Measurements from ENCODE around the gene ATP2B2.
A peak's percentile ranks its signal among the peaks of the same experiment; 100 is the strongest.

ATP2B2 gene

GRCh38 chr3:10432156-10432845, 73.1 kb downstream of the ATP2B2 start:
- DNase-seq (ENCODE audit: low read depth in 3 of 3): no peak

GRCh38 chr3:10430805-10431204, 74.6 kb downstream of the ATP2B2 start:
- DNase-seq (ENCODE audit: low read depth in 3 of 3): no peak

DNA sequence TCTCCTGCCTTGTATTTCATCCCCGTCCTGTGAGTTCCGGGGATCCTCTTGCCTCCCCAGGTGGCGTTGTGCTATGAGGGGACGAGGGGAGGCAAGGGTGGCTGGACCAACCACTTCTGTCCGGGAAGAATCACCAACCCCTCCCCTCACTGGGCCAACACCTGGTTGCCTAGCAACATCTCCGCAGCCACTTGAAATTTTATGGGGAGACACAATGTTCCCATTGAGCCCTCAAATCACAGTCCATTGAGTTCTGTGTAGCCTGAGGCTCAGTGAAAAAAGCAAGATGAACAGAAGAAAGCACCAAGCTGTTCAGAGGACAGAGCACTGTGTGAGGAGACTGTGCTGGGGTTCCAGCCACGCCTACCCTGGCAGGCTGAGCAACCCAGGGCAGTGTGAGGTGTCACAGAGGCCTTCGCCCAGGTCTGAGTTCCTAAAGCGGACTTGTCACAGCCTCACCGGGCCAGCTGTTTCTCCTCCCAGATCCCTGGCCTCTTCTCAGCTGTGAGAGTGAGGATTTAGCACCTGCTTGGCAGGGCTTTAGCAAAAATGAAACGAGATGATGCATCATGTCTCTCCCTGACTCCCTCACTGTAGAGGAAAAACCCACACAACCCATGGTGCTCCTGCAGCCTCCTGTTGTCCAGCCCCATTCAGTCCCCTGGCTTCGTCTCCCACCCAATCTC, 76.8 kb downstream of the ATP2B2 start:
- DNase-seq (ENCODE audit: low read depth in 3 of 3): no peak

- DNase-seq (ENCODE audit: low read depth in 3 of 3): no peak
Observed at GRCh38 chr3:10426346-10427220, 78.8 kb downstream of the ATP2B2 start.

- DNase-seq (ENCODE audit: low read depth in 3 of 3): no peak
Observed at GRCh38 chr3:10423171-10423882, 82.1 kb downstream of the ATP2B2 start.

DNA sequence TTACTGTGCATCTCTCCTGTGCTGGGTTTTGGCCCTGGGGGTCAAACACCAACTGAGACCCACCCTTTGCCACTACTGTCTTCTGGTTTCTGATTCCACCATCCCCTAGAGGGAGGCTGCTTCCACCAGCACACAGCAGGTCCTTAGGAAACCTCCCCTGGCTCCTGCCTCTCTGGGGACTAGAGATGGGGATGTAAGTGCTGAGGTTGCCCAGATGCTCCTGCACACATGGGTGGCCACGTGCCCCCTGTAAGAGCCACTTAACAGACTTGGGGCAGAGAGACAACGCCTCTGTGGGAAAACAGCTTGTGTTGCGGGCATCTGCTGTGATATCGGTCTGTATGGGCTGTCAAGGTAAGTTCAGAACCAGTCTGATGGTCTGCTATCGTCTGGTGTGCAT, 83.4 kb downstream of the ATP2B2 start:
- no peak for DNase-seq (ENCODE audit: low read depth in 3 of 3)

GRCh38 chr3:10420745-10421475, 84.5 kb downstream of the ATP2B2 start:
- DNase-seq (ENCODE audit: low read depth in 3 of 3): no peak

- DNase-seq (ENCODE audit: low read depth in 3 of 3): peak in 1 of 3 experiments; percentile 47
Observed at GRCh38 chr3:10419637-10420232, 85.7 kb downstream of the ATP2B2 start.

DNA sequence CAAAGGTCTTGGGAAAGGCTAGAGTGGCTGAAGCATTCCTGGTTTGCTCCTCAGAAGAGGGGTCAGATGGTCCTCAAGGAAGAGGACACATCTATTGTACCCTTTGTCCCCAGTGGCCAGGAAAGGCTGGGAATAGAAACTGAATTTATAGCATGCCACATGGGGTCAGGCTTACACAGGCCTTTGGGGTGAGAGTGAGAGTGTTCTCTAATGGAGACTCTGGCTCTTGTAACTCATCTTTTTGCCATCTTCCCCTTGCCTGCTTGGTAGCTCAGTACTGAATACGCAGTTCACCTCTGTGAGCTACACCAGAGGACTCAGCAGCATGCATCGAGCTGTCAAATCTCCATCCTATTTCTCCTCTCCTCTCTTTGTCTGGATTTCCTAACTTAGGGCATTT, 87.5 kb downstream of the ATP2B2 start:
- DNase-seq (ENCODE audit: low read depth in 3 of 3): no peak

GRCh38 chr3:10416730-10417300, 88.6 kb downstream of the ATP2B2 start:
- no peak for DNase-seq (ENCODE audit: low read depth in 3 of 3)

DNA sequence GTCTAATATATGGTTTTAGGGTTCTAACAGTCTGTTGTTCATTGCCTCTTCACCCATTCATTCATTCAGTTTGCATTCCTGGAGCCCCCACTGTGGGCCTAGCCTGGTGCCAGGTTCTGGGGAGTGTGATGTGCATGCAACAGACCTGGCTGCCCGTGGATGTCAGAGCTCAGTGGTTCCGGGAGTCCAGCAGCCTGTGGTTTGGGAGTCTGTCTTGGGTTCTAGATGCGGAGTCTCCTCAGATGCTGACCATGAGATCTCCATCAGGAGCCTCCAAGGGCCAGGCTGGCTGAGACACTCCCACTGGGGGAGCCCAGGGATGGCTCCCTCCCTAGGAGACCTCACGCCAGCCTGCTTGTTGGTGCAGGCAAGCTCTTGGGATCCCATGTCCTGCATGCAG, 92.3 kb downstream of the ATP2B2 start:
- DNase-seq (ENCODE audit: low read depth in 3 of 3): no peak

GRCh38 chr3:10411598-10412332, 93.6 kb downstream of the ATP2B2 start:
- DNase-seq (ENCODE audit: low read depth in 3 of 3): no peak

GRCh38 chr3:10410383-10411002, 94.9 kb downstream of the ATP2B2 start:
- DNase-seq (ENCODE audit: low read depth in 3 of 3): no peak

- DNase-seq (ENCODE audit: low read depth in 3 of 3): no peak
Observed at GRCh38 chr3:10408680-10409079, 96.7 kb downstream of the ATP2B2 start.

GRCh38 chr3:10407361-10407760, 98.0 kb downstream of the ATP2B2 start:
- no peak for DNase-seq (ENCODE audit: low read depth in 3 of 3)

DNA sequence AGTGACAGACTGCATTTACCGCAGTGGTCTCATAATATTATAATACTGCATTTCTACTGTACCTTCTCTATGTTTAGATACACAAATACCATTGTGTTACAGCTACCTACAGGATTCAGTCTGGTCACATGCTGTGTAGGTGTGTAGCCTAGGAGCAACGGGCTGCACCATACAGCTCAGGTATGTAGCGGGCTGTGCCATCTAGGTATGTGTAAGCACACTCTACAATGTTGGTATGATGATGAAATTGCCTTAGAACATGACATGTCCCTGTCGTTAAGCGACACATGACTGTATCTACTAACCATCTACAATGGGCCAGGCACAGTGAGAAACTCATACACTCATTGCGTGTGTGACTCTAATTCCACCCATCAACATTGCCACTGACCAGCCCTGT, 99.0 kb downstream of the ATP2B2 start:
- DNase-seq (ENCODE audit: low read depth in 3 of 3): no peak

- no peak for DNase-seq (ENCODE audit: low read depth in 3 of 3)
Observed at GRCh38 chr3:10405816-10406215, 99.6 kb downstream of the ATP2B2 start.

DNA sequence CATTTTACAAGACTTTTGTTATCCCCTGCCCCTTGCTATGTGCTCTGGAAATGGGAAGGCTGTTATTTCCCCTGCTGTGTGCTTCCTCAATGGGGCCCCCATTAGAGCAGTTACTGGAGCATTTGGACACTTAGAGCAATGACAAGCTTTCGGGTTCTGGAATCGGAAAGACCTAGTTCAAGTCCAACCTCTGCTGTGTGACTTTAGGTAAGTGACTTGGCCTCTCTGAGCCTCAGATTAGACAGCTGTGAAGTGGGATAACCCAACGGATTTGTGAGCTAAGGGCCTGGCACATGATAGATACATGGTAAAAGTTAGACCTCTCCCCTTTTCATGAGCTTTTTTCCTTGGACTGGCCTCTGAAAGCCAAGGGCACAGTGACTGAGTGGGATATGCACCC, 100.5 kb downstream of the ATP2B2 start:
- DNase-seq (ENCODE audit: low read depth in 3 of 3): no peak

DNA sequence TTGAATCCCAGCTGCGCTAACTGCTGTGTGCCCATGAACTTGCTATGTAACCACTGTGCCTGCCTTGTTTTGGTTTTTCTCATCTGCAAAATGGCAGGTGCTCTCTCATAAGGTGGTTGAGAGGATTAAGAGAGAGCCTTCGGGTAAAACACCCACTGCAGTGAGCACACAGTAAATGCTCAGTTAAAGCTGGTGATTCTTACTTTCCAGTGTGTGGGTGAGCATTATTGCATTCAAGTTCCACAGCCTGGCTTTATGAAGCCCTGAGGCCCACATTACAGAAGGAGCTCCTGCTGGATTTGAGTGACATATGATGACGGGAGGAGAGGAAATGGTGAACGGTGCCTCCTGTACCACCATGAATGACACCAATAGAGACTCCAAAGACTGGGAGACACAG, 101.0 kb downstream of the ATP2B2 start:
- DNase-seq (ENCODE audit: low read depth in 3 of 3): no peak
